Measurements from ENCODE around the gene GREM2.

GREM2 gene

DNA sequence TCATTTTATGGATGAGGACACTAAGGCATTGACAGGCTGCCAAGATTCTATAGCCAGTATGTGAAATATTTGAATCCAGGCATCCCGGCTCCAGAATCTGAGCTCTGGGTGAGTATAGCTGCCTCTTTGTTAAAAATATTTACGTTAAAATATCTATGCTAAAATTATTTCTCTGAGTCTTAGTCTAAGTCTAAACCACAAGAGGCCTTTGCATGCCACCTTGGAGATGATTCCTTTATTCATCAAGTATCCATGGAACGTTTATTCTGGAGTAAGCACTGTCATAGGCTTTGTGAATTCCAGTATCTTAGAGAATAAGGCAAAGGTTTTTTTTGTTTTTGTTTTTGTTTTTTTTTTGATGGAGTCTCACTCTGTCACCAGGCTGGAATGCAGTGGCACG is 116.4 kb downstream of the GREM2 start:
- Histone ChIP-seq H3K9ac (ENCODE audit: low read length) (no peak overlapping the region), H3K27ac (ENCODE audit: low read length) (no peak overlapping the region), H3K4me1 (ENCODE audit: control insufficient read depth, low read depth, low read length) (peaks cover 7% of the 10 kb centered on the region), H3K4me3 (ENCODE audit: low read length) (no peak overlapping the region), H3K36me3 (ENCODE audit: control insufficient read depth, low read depth, low read length) (no peaks in the 10 kb centered on the region), H3K27me3 (ENCODE audit: control insufficient read depth, insufficient read depth, low read length) (peaks cover 9% of the 10 kb centered on the region), H3K9me3 (ENCODE audit: control insufficient read depth, low read depth, low read length) (no peaks in the 10 kb centered on the region)

DNA sequence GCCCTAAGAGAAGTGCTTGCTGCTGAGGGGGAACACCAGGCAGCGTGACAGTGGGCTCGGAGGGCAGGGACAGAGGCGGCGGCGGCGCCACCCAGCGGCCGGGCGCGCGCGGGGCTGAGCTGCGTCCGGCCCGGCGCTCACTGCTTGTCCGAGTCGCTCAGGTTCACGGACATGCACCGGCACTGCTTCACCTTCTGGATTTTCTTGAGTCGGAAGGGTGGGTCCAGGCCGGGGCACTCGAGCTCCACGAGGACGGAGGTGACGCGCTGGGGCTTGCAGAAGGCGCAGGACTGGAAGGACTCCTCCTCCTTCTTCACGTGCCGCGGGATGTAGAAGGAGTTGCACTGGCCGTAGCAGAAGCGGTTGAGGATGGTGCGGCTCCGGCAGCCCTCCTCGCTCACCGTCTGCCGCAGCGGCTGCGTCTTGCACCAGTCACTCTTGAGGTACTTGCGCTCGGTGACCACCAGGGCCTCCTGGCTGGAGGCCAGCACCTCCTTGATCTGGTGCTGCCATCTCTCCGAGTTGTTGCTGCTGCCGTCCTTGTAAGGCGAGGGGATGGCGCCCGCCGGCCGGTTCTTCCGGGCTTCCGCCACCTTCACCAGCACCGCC is 119.0 kb downstream of the GREM2 start:
- peaks cover 7% of the 10 kb centered on the region for H3K4me1 ChIP-seq (ENCODE audit: control insufficient read depth, low read depth, low read length)
- H3K36me3 ChIP-seq (ENCODE audit: control insufficient read depth, low read depth, low read length): no peaks in the 10 kb centered on the region
- no peak overlapping the region for H3K4me3 ChIP-seq (ENCODE audit: low read length)
- peaks cover 10% of the 10 kb centered on the region for H3K27me3 ChIP-seq (ENCODE audit: control insufficient read depth, insufficient read depth, low read length)
- no peak overlapping the region for H3K9ac ChIP-seq (ENCODE audit: low read length)
- H3K9me3 ChIP-seq (ENCODE audit: control insufficient read depth, low read depth, low read length): no peaks in the 10 kb centered on the region
- no peak overlapping the region for H3K27ac ChIP-seq (ENCODE audit: low read length)

DNA sequence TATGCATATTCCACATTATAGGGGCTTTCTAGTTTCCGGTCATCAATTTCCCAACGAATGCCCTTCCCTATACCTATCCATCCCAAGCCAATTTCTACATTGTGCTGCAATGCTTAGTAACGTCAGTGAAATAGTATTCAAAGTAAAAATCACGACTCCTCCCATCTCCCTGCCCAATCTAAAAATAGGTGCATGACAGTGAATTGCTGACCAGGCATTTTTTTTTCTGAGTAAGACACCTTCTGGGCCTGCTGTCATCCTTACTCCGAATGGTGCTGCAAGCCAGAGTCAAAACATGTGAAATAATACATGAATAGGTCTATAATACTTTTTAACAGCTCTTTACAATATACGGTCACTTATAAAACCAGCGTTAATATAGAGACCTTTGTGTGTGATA is 120.2 kb downstream of the GREM2 start:
- peaks cover 7% of the 10 kb centered on the region for H3K4me1 ChIP-seq (ENCODE audit: control insufficient read depth, low read depth, low read length)
- no peak overlapping the region for H3K4me3 ChIP-seq (ENCODE audit: low read length)
- H3K9me3 ChIP-seq (ENCODE audit: control insufficient read depth, low read depth, low read length): no peaks in the 10 kb centered on the region
- H3K36me3 ChIP-seq (ENCODE audit: control insufficient read depth, low read depth, low read length): no peaks in the 10 kb centered on the region
- no peak overlapping the region for H3K9ac ChIP-seq (ENCODE audit: low read length)
- H3K27me3 ChIP-seq (ENCODE audit: control insufficient read depth, insufficient read depth, low read length): peaks cover 10% of the 10 kb centered on the region
- H3K27ac ChIP-seq (ENCODE audit: low read length): no peak overlapping the region

DNA sequence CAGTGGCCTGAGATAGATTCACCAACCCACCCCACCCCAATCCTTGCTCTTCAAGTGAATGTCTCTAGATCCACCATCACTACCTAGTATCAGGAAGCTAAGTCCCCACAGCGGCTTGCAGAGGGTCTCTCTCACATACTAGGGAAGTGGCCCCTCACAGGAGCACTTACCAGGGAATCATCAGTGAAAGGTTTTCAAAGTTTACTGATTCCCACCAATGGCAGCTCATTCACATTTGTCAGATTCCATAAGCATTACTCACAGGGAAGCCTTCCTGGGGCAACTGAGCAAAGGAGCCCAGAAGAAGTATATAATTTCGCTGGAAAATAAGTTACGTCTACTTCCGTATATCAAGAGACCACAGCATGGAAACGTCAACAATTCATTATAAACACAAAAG is 120.8 kb downstream of the GREM2 start:
- no peak overlapping the region for H3K27ac ChIP-seq (ENCODE audit: low read length)
- peaks cover 7% of the 10 kb centered on the region for H3K4me1 ChIP-seq (ENCODE audit: control insufficient read depth, low read depth, low read length)
- no peak overlapping the region for H3K9ac ChIP-seq (ENCODE audit: low read length)
- H3K4me3 ChIP-seq (ENCODE audit: low read length): no peak overlapping the region
- H3K27me3 ChIP-seq (ENCODE audit: control insufficient read depth, insufficient read depth, low read length): peaks cover 10% of the 10 kb centered on the region
- H3K9me3 ChIP-seq (ENCODE audit: control insufficient read depth, low read depth, low read length): no peaks in the 10 kb centered on the region
- no peaks in the 10 kb centered on the region for H3K36me3 ChIP-seq (ENCODE audit: control insufficient read depth, low read depth, low read length)

DNA sequence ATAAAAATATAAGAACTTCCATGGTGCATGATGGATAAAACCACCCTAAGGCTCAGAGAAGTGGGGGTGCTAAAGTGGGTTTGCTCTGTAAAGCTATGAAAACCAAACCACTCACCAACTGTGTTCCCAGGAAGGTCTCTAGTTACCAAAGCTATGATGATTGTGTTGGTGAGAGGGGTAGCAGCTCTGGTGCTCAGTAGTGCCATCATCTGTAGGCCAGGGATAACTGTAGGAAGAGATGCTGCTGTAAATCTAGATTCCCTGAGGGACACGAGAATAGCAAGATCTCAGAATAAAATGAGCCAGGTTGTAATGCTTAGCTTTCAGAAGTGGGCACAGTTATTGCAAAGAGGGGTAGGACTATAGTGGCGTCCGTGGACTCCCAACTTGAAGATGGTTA is 124.5 kb downstream of the GREM2 start:
- Histone ChIP-seq H3K27me3 (ENCODE audit: control insufficient read depth, insufficient read depth, low read length) (peaks cover 10% of the 10 kb centered on the region), H3K36me3 (ENCODE audit: control insufficient read depth, low read depth, low read length) (no peaks in the 10 kb centered on the region), H3K4me3 (ENCODE audit: low read length) (no peak overlapping the region), H3K4me1 (ENCODE audit: control insufficient read depth, low read depth, low read length) (peaks cover 7% of the 10 kb centered on the region), H3K27ac (ENCODE audit: low read length) (no peak overlapping the region), H3K9ac (ENCODE audit: low read length) (no peak overlapping the region), H3K9me3 (ENCODE audit: control insufficient read depth, low read depth, low read length) (no peaks in the 10 kb centered on the region)

DNA sequence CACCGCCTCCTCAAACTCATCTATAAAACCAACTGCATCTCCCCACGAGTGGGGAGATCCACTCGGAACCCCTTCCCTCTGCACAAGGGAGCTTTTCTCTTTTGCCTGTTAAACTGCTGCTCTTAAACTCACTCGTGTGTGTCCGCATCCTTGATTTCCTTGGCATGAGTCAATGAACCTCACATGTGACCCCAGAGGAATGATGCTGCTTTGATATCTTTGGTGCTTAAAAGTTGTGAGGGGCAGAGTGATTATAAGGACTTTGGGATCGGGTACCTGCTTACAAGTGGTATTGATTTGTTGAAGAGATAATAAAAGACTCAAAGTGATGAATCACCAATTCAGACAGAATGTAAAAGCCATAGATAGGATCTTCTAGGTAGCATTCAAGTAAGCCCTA is 125.3 kb downstream of the GREM2 start:
- Histone ChIP-seq H3K4me1 (ENCODE audit: control insufficient read depth, low read depth, low read length) (peaks cover 5% of the 10 kb centered on the region), H3K4me3 (ENCODE audit: low read length) (no peak overlapping the region), H3K9ac (ENCODE audit: low read length) (no peak overlapping the region), H3K36me3 (ENCODE audit: control insufficient read depth, low read depth, low read length) (no peaks in the 10 kb centered on the region), H3K27me3 (ENCODE audit: control insufficient read depth, insufficient read depth, low read length) (peaks cover 6% of the 10 kb centered on the region), H3K27ac (ENCODE audit: low read length) (no peak overlapping the region), H3K9me3 (ENCODE audit: control insufficient read depth, low read depth, low read length) (no peaks in the 10 kb centered on the region)

DNA sequence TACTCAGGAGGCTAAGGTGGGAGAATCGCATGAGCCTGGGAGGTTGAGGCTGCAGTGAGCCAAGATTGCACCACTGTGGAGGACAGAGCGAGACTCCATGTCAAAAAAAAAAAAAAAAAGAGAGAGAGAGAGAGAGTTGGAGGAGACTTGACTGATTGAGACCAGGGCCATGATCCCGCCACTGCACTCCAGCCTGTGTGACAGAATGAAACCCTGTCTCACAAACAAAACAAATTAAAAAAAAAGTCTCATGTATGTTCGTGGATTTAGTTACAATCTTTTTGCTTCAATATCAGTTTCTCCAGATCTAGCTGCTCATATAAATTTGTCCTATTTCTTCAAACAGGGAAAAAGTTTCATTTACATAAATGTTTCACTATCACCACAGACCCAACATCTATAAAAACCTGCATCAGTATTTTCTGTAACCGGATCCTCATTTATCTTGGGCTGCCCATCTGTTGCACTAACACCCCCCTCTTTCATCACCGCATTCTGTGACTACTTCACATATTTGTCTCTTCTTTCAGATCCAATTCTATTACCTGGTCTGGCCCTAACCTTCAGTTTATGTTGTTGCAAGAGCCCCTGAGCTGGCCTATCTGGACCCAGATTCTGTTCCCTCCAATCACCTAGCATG is 127.0 kb downstream of the GREM2 start:
- Histone ChIP-seq H3K9me3 (ENCODE audit: control insufficient read depth, low read depth, low read length) (no peaks in the 10 kb centered on the region), H3K27me3 (ENCODE audit: control insufficient read depth, insufficient read depth, low read length) (no peaks in the 10 kb centered on the region), H3K4me1 (ENCODE audit: control insufficient read depth, low read depth, low read length) (no peaks in the 10 kb centered on the region), H3K27ac (ENCODE audit: low read length) (no peak overlapping the region), H3K36me3 (ENCODE audit: control insufficient read depth, low read depth, low read length) (no peaks in the 10 kb centered on the region), H3K9ac (ENCODE audit: low read length) (no peak overlapping the region), H3K4me3 (ENCODE audit: low read length) (no peak overlapping the region)

DNA sequence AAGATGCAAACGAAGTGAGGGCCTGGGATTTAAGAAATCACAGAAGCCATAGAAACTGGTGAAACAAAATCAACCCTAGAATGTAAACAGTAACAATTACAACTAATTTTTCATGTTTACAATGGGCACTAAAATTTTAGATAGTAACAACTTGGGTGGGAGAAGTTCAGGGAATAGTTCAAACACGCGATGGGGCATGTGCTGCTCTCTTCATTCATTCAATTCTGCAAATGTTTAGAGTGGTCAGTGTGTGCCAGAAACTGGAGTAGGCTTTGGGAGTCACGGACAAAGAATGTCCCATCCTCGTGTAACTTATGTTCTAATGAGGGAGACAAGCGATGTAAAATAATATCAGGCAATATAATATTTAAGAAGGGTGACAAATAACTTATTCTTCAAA is 133.4 kb downstream of the GREM2 start:
- Histone ChIP-seq H3K36me3 (ENCODE audit: control insufficient read depth, low read depth, low read length) (no peaks in the 10 kb centered on the region), H3K9ac (ENCODE audit: low read length) (no peak overlapping the region), H3K9me3 (ENCODE audit: control insufficient read depth, low read depth, low read length) (no peaks in the 10 kb centered on the region), H3K4me3 (ENCODE audit: low read length) (no peak overlapping the region), H3K27me3 (ENCODE audit: control insufficient read depth, insufficient read depth, low read length) (no peaks in the 10 kb centered on the region), H3K4me1 (ENCODE audit: control insufficient read depth, low read depth, low read length) (no peaks in the 10 kb centered on the region), H3K27ac (ENCODE audit: low read length) (no peak overlapping the region)

DNA sequence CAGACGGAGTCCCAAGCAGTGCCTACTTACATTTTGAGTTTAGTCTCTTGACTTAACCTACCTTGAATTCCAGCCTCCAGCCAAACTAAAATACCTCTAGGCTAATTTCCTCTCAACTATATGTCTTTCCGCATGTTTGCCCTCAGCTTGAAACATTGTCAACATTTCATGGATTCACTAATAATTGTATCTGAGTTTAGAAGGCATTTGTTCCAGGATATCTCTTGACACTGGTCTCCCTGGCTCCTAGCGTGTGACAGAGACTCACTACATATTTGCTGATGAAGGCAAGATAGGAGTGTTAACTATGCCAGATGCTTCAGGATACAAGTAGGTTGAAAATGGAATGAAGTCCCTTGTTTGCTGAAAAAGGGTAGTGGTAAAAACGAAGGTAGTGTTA is 136.1 kb downstream of the GREM2 start:
- no peak overlapping the region for H3K4me3 ChIP-seq (ENCODE audit: low read length)
- H3K4me1 ChIP-seq (ENCODE audit: control insufficient read depth, low read depth, low read length): peaks cover 4% of the 10 kb centered on the region
- no peaks in the 10 kb centered on the region for H3K27me3 ChIP-seq (ENCODE audit: control insufficient read depth, insufficient read depth, low read length)
- H3K9me3 ChIP-seq (ENCODE audit: control insufficient read depth, low read depth, low read length): no peaks in the 10 kb centered on the region
- H3K27ac ChIP-seq (ENCODE audit: low read length): no peak overlapping the region
- no peaks in the 10 kb centered on the region for H3K36me3 ChIP-seq (ENCODE audit: control insufficient read depth, low read depth, low read length)
- H3K9ac ChIP-seq (ENCODE audit: low read length): no peak overlapping the region

DNA sequence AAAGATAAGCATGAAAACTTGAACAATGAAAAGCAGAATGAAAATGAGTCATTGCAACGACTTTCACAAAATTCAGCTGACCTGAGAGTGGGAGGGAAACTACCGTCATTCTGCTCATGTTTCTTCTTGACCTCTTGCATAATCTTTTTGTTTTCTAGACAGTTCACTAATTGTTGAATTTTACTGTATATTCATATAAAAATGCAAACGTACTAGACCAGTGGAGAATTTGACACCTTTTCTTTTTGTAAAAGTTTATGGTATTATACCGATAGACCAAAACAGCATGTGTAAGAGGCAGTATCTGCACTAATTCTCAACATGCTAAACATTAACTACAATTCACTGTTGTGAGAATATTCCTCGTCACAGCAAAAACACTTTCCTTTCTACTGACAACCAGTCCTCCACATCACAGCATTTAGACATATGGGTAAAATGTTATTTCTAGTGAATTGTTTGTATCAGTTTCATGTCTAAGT is 137.8 kb downstream of the GREM2 start:
- H3K9ac ChIP-seq (ENCODE audit: low read length): no peak overlapping the region
- peaks cover 4% of the 10 kb centered on the region for H3K4me1 ChIP-seq (ENCODE audit: control insufficient read depth, low read depth, low read length)
- H3K36me3 ChIP-seq (ENCODE audit: control insufficient read depth, low read depth, low read length): no peaks in the 10 kb centered on the region
- no peaks in the 10 kb centered on the region for H3K9me3 ChIP-seq (ENCODE audit: control insufficient read depth, low read depth, low read length)
- H3K4me3 ChIP-seq (ENCODE audit: low read length): no peak overlapping the region
- H3K27ac ChIP-seq (ENCODE audit: low read length): no peak overlapping the region
- H3K27me3 ChIP-seq (ENCODE audit: control insufficient read depth, insufficient read depth, low read length): no peaks in the 10 kb centered on the region

DNA sequence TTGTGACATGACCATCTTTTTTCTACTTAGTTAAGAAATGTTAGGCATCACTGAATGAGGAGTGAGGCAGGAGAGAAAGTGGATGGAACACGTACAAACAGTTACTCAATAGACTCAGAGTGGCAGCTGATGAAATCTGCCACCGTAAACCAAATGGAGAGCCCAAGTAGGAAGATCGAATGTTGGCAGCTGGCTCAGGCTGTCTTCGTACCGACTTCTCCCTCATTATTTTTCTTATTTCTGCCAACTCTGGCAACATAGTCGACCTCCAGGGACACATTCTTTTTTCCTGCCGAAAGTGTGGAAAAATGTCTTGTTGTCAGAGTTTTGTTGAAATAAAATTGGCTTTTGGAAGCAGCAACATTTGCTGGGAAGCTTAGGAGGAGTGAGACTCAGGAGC is 143.3 kb downstream of the GREM2 start:
- Histone ChIP-seq H3K36me3 (ENCODE audit: control insufficient read depth, low read depth, low read length) (no peaks in the 10 kb centered on the region), H3K9ac (ENCODE audit: low read length) (no peak overlapping the region), H3K4me3 (ENCODE audit: low read length) (no peak overlapping the region), H3K9me3 (ENCODE audit: control insufficient read depth, low read depth, low read length) (no peaks in the 10 kb centered on the region), H3K4me1 (ENCODE audit: control insufficient read depth, low read depth, low read length) (peaks cover 14% of the 10 kb centered on the region), H3K27me3 (ENCODE audit: control insufficient read depth, insufficient read depth, low read length) (no peaks in the 10 kb centered on the region), H3K27ac (ENCODE audit: low read length) (no peak overlapping the region)

DNA sequence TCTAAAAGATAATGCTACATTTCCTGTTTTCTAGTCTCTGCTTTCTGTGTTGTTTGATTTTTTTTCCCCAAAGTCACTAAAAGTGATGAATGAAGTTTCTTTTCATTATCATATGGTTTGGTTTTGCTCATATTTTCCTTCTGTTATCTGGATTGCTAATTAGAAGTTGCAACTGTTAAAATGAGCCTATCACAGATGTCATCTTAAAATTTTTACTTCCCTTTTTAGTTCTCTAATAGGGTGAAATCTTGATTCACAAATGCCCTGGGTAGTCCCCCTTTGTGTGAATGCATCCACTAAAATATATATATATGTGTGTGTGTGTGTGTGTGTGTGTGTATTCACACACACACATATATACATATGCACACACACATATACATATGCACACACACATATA is 144.1 kb downstream of the GREM2 start:
- H3K4me1 ChIP-seq (ENCODE audit: control insufficient read depth, low read depth, low read length): peaks cover 12% of the 10 kb centered on the region
- no peak overlapping the region for H3K4me3 ChIP-seq (ENCODE audit: low read length)
- no peaks in the 10 kb centered on the region for H3K36me3 ChIP-seq (ENCODE audit: control insufficient read depth, low read depth, low read length)
- no peak overlapping the region for H3K9ac ChIP-seq (ENCODE audit: low read length)
- no peak overlapping the region for H3K27ac ChIP-seq (ENCODE audit: low read length)
- H3K9me3 ChIP-seq (ENCODE audit: control insufficient read depth, low read depth, low read length): no peaks in the 10 kb centered on the region
- H3K27me3 ChIP-seq (ENCODE audit: control insufficient read depth, insufficient read depth, low read length): no peaks in the 10 kb centered on the region

Data from iPS-18a (cell line).